NCI-H2227 (cell line): ENCODE results near the gene B4GALNT3.

Source experiments
- DNase-seq: peaks from one replicate; lab custom pipeline; 2025; ENCODE audit not compliant: unreplicated experiment; lab: John Stamatoyannopoulos, UW

B4GALNT3 gene

GRCh38 chr12:537772-538171 lies 78.0 kb downstream of the B4GALNT3 start:
- DNase-seq: no peak

GRCh38 chr12:538731-539539 lies 79.2 kb downstream of the B4GALNT3 start:
- no peak for DNase-seq

GRCh38 chr12:539540-540310 lies 80.0 kb downstream of the B4GALNT3 start:
- no peak for DNase-seq

- DNase-seq: no peak
These were observed 82.1 kb downstream of the B4GALNT3 start for GRCh38 chr12:541676-542324.

- DNase-seq: no peak
These were observed 82.8 kb downstream of the B4GALNT3 start for GRCh38 chr12:542395-543113.

- no peak for DNase-seq
These were observed 83.3 kb downstream of the B4GALNT3 start for GRCh38 chr12:543114-543451.

- no peak for DNase-seq
These were observed 84.4 kb downstream of the B4GALNT3 start for GRCh38 chr12:544142-544541.

- DNase-seq: no peak
These were observed 85.3 kb downstream of the B4GALNT3 start for GRCh38 chr12:544941-545635.

GRCh38 chr12:545835-546234 lies 86.1 kb downstream of the B4GALNT3 start:
- DNase-seq: no peak

- no peak for DNase-seq
These were observed 86.7 kb downstream of the B4GALNT3 start for GRCh38 chr12:546265-546919.

- peak; percentile 50 for DNase-seq
These were observed 87.4 kb downstream of the B4GALNT3 start for GRCh38 chr12:546920-547845.

GRCh38 chr12:547883-548470 lies 88.2 kb downstream of the B4GALNT3 start:
- DNase-seq: no peak

- no peak for DNase-seq
These were observed 89.8 kb downstream of the B4GALNT3 start for GRCh38 chr12:549476-550082.

- DNase-seq: no peak
These were observed 90.9 kb downstream of the B4GALNT3 start for GRCh38 chr12:550473-551260.

GRCh38 chr12:552466-552865 lies 92.7 kb downstream of the B4GALNT3 start:
- no peak for DNase-seq

GRCh38 chr12:553216-554000 lies 93.7 kb downstream of the B4GALNT3 start:
- no peak for DNase-seq

GRCh38 chr12:554001-554285 lies 94.2 kb downstream of the B4GALNT3 start:
- no peak for DNase-seq
